NK-92 treated with Interleukin-12 subunit alpha and Interleukin-12 subunit beta, amount 100 ng/mL, for 24 hours (cell line): ENCODE measurements around the gene FNDC3A.
"Not testable (repeated sequence)": the region's sequence is repeated elsewhere in the genome, so short reads cannot be mapped to it uniquely, and the experiment has no call there.

Experiments
- DNase-seq: peaks from one replicate; lab custom pipeline; 2025; lab: John Stamatoyannopoulos, UW

FNDC3A gene

DNA sequence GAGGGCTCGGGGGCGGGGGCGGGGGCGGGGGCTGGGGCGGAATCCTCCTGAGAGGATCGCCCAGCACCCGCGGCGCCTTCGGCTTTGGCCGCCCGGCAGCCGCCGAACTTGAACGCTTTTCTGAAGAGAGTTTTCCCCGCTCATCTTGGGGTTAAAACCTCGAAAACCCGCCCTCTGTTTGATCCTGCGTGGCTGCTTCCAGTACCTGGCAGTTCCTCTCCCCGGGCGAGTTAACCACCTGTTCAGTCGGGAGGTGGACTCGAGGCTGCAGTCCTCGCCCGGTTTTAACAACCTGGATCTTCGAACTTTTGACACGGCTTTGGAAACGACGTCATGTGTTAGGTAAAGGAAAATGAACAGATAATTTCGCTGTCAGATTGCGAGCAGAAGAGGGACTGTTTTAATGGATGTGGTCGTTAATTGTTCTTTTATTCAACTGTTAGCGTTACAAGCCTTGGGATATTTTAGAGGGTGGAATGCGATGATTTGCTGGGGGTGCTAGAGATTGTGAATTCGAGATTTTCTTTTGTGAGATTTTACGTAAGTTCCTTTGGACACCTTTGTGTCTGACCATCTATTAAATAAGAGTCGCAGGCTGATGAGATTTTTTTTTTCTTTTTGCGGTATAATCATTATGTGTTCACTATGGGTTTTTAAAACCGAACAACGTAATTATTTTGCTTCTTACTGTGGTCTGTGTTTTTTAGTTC lies 1.0 kb downstream of the FNDC3A start:
- DNase-seq = no peak

DNA sequence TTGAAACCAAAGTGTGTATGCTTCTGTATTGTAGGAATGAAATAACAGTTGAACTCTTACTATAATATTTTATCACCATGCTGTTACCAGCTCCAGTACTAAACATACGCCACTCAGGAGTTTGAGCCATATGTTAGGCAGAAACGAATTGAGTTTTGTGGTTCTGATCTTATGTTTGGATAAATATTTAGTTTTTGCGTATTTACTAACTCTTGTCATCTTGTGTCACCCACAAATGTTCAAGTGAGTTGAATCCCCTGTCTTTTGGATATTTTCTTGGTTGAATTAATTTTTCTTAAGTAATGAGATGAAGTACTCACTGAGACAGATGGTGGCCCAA lies 1.5 kb downstream of the FNDC3A start:
- no peak for DNase-seq

DNA sequence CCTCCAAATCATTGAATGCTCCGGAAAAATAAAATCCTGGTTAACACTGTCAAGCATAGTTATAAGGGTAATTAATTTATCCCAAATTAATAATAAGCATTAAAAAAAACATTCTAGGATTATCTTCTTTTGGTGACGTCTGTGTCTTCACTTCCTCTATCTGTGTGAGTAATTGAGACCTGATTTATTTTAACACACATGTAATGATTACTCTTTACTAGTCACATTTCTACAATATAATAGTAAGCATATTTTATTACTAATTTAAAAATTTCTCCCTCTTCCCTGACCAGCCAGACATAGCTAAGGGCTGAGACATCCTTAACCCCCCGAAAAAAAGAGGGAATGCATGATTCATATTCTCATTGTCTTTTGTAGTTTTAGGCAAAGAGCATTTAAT lies 2.3 kb downstream of the FNDC3A start:
- DNase-seq = no peak

DNA sequence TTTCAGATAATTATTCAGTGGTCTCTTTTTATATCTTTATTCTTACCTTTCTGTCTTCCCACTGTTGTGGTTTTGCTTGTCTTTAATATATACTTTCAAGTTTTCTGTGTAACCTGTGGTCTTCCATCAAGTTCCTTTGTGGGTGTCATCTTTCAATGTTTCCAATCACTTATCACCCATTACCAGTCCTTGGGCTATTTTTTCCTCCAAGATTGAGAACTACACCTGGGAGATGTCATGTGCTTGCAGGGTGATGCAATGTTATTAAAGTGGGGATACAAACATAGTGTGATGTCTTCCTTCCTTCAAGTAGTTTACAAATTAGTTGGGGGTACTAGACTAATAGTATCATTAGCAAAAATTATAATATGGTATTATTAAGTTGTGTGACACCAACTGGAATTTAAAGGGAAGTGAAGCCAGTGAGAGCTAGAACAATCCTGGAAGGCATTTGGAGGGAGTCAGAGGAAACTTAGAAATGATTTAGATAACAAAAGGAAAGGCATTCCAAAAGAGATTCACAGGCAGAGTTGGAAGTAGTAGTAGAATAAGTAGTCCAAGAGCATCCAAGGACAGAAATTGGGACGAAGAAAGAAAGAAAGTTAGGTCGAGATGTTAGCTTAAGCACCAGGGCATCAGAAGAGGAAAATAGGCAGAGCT lies 3.4 kb downstream of the FNDC3A start:
- DNase-seq = no peak

DNA sequence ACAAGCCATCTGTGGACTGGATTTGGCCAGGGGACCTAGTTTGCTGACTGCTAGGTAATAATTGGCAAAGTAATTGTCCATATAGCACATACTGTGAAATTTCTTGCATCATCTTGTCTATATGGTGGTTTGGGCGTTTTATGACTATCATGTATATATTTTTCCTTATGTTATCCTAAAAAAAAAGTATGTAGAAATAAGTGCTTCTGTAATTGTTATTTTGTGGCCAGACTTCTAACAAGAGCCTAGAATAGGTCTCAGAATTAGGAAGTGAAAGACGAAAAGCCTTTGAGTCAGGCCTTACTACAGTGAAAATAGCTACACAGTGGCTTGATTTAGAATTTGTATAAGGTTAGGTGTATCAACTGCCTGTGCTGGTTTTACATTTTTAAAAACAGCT lies 4.2 kb downstream of the FNDC3A start:
- DNase-seq = no peak

DNA sequence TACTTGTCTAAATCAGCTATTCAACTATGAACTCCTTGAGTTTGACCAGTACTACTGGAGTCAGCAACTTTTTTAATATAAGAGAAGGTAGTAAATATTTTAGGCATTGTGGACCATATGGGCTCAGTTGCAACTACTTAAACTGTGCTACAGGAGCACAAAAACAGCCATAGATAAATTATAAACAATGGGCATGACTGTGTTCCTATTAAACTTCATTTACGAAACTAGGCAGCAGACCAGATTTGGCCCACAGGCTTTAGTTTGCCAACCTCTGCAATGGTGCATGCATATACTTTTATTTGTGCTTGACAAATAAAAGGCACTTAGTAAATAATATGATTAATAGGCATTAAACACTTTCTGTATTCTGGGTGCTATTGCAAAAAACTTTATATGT lies 7.6 kb downstream of the FNDC3A start:
- no peak for DNase-seq

DNA sequence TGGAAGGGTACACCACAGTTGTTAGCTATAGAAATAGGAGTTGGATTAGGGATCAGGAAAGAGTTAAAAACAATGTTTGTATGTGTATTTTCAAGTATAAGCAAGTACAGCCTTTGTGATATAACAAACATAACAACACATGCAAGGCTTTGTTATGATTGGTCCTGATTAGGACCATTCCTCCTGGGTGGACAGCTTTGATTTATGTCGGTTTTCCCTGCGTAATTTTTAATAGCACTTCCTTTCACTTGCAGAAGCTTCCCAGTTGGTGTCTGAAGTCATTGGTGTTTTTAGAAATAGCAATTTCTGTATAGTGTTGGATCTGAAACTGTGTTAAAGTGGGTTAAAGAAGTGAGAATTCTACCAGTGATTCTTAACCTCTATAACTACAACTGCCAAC lies 10.0 kb downstream of the FNDC3A start:
- DNase-seq = no peak

DNA sequence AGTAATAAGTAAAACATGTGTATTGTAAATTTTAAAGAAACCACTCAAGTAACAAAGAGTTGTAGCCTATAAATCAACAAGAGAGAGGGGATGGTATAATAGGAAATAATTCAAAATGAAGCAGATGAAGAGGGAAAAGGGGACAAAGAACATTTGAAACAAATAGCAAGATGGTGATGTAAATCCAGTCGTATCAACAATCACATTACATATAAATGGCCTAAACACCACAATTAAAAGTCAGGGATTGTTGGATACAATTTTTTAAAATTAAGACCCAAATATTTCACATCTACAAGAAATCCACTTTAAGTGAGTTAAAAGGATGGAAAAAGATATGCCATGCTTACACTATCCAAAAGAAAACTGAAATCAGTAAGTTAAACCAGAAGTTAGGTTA lies 15.2 kb downstream of the FNDC3A start:
- DNase-seq = no peak

DNA sequence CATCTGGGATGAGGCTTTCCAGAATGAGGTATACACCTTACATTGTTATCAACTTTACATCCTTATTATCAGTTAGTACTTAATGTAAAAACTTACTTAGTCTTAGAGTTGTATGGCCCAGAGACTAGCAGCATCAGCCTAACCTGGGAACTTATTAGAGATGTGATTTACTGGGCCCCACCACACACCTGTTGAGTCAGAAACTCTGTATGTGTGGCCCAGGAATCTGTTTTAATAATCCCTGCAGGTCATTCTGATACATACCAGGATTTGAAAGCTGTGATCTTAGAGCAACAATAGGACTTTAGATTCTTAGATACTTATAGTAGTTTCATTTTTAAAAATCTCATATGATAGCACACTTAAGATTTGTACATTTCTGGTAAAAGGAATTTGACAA lies 17.4 kb downstream of the FNDC3A start:
- no peak for DNase-seq

DNA sequence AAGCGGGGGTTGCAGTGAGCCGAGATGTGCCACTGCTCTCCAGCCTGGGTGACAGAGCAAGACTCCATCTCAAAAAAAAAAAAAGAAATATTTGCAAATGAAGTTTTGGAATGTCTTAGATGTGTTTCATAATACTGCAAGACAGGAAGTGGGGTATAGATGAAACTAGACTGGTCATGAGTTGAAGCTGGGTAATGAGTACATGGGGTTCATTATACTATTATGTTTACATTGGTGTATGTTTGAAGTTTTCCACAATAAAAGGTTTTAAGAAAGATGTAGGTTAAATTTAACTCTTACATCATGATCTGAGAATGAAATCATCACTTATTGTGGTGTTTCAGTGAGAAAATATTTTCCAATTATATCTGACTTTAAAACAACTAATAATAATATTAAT lies 19.0 kb downstream of the FNDC3A start:
- DNase-seq = no peak

DNA sequence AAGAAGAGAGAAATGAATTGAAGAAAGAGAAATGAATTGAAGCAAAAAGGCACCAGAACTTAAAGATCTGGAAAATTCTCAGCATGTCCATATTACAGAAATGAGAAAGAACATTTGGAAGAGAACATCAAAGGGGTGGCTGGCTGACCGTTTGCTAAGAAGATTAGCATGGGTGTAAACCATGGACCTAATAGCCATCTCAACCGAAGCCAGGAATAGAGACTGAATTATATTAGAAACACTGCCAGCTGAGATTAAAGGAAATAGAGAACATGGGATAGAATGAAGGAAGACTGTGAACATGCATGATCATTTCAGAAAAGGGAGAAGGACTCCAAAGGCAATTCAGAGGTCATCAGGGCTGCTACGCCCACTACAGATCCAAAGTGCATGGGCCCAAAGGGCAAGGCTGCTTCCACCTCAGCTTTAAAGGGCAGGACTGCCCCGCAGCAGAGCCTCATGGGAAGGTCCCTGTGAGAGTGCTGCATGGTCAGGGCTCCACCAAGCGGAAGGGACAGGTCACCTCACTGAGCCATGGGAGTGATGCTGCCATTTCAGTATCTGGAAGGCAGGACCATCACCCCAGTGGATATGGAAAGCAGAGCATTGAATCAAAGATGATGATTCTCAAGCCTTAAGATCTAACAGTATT lies 23.1 kb downstream of the FNDC3A start:
- DNase-seq = no peak

DNA sequence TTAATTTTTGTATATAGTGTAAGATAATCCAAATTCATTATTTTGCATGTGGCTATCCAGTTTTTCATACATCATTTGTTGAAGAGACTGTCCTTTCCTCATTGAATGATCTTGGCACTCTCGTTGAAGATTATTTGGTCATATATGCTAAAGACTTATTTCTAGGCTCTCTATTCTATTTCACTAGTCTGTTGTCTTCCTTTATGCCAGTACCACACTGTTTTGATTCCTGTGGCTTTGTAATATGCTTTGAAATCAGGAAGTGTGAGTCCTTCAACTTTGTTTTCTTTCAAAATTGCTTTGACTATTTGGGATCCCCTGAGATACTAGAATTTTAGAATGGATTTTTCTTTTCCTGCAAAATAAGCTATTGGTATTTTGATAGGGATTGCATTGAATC lies 24.5 kb downstream of the FNDC3A start:
- DNase-seq = no peak

DNA sequence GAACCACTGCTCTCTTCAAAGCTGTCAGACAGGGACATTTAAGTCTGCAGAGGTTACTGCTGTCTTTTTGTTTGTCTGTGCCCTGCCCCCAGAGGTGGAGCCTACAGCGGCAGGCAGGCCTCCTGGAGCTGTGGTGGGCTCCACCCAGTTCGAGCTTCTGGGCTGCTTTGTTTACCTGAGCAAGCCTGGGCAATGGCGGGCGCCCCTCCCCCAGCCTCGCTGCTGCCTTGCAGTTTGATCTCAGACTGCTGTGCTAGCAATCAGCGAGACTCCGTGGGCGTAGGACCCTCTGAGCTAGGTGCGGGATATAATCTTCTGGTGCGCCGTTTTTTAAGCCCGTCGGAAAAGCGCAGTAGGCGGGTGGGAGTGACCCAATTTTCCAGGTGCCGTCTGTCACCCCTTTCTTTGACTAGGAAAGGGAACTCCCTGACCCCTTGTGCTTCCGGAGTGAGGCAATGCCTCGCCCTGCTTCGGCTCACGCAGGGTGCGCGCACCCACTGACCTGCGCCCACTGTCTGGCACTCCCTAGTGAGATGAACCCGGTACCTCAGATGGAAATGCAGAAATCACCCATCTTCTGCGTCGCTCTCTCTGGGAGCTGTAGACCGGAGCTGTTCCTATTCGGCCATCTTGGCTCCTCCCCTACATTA lies 43.4 kb downstream of the FNDC3A start:
- DNase-seq = not testable (repeated sequence)

DNA sequence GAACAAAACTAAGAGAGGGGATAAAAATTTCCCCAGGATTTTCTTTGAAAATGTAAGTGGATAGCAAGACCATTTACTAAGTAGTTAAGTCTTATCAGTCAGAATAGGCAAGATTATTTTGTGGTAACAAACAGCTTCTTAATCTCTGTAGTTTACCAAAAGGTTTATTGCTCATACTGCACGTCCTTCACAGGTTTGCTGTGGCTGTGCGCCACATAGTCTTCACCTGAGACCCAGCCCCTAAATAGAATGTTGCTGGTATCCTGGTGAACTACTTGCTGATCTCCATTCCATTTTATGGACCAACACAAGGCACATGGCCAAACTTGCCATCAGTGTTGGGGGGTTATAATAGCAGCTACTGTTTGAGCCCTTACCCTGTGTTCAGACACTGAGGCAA lies 44.6 kb downstream of the FNDC3A start:
- no peak for DNase-seq

DNA sequence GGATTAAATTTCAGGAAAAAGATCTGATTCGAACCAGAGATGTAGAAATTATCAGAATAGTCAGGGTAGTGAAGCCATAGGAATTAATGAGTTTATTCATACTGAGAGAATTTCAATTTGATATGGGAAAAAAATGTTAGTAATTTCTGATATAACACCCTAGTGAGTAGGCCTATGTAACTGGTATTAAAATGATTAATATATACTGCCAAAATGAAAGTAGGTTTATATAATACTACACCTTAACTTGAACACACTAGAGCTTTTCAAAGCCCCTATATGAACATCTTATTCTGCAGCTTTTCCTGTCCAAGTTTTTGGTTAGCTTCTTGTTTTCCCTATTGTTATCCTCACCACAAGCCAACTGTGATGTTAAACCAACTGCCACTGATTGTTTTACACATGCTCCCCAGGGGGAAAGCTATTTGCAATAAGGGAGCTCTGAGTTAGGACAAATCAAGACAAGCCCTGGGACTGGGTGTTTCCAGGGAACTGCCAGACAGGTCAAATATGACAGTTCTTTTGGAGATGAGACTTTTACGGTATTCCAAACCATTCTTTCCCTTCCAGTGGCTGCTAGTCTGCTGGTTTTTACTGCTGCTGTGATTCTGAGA lies 45.3 kb downstream of the FNDC3A start:
- DNase-seq = no peak

DNA sequence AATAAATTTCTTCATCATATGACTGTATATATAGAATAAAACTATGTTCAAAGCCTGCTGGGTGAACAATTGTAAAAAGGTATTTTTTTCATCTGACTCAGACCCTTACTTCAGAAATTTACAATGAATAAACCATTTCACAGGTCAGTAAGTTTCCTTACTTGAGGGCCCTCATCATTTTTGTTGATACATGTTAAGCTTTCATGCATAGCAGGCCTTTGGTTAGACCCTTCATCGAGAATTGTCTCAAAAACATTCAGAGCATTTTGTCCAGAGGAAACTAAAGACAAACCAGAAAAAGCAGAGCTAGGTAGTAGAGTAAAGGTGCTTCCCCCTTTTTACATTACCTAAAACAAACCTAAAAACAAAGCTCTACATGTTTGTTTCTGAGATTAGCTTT lies 46.2 kb downstream of the FNDC3A start:
- DNase-seq = no peak

DNA sequence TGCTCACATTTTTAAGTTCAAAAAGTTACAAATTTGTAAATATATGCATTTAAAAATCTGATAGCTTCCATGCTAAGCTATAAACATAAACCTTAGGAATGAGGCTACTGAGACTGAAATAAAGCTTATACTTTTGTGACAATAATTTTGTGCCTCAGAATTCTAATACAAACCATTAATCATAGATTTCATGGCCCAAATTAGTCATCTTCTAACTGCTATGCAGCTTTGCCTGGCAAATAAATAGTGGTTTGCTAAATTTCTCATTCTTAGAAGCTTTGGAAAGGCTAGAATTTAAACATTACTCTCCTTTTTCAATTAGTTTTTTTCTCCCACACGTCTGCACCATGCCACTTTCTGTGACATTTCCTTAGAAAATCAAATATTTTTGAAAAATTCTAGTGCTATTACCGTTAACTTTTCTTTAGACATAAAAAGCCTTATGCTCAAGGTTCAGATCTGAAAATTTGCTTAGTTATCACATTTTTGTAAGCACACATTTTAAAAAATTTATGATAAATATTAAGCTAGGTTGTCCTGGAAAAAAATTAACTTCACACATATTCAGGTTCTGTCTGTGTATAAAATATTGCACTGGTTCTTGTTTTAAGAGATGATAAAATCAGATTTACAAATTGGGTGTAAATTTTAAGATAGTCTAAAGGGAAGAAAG lies 46.9 kb downstream of the FNDC3A start:
- DNase-seq = no peak

DNA sequence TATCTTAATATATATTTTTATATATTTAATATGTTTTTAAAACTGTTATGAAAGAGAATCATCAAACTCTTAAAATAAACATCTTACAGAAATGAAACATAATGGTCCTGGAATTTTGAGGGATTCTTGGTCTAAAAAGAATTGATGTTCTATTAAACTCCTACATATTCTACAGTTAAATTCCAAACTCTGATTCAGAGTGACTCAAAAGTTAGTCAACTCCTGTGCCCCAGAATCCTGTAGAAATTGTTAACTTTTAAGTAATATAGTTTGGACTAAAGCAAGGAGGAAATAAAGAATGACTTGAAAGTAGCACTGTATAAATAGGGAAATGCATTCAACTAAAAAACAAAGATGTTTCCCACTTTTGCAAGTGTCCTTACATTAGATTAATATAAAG lies 47.7 kb downstream of the FNDC3A start:
- no peak for DNase-seq

DNA sequence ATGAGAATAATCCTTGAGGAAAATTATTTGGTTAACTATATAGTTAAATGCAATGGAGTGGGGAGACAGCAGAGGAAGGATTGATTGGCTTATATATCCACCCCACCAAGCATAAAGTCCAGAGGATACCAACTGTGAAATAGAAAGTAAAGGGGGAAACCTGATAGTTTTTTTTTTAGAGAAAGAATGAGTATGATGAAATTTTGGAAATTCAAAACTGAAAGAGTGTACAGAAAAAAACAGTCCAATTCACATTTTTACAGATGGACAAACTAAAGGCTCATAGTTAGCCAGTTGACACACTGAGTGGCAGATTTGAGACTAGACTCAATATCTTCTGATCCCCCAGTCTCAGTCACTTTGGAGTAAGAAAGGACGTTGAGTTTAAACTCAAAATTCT lies 51.1 kb downstream of the FNDC3A start:
- DNase-seq = no peak

DNA sequence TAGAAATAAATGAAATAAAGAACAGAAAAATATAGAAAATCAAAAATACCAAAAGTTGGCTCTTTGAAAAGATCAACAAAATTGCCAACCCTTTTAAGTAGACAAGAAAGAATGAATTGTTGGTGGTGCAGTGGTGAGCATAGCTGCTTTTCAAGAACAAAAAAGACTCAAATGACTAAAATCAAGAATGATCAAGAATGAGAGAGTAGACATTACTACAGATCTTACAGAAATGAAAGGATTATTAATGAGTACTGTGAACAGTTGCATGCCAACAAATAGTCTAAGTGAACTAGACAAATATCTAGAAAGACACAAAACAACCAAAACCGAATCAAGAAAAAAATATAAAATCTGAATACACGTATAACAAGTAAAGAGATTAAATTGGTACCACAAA lies 53.9 kb downstream of the FNDC3A start:
- no peak for DNase-seq

DNA sequence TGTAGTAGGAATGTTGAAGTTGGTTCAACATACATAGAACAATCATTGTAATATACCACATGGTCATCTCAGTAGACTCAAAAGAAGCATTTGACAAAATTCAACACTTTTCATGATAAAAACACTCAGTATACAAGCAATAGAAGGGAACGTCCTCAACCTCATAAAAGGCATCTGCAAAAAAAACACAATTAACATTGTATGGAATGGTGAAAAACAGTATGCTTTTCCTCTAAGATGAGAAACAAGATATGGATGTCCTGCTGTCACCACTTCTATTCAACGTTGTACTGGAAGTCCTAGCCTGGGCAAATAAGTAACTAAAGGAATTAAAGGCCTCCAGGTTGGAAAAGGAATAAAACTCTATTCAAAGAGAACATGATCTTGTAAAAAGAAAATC lies 54.5 kb downstream of the FNDC3A start:
- DNase-seq = no peak

DNA sequence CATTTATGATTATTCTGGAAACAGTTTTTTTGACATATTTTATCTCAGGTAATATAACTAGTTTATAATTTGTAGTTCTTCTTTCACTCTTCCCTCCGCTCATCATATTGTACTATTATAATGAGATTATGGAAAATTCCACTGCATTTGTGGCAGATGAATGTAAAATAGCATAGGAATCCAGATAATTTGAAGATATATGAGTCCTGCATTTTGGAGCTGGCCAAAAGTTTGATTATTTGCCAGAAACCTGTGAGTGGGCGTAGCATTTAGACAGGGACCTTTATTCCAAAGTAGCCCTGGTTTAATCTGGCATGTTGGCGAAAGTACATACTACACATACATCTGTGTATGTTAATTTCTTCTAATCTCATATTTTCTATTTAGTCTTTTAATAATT lies 65.2 kb downstream of the FNDC3A start:
- no peak for DNase-seq
